Caco-2 (cell line): ENCODE results near the gene RFLNA. TPM values are rescaled to one million over a fixed set of nuclear protein-coding genes. Genes with fewer than 3 reads are reported as not detected.

Experiments
- BruUV-seq: library from RNA; stranded (reverse); fragments of 400-500 nt; replicated peaks from 2 replicates; lab custom pipeline; 2021; lab: Mats Ljungman, UMichigan
- CTCF ChIA-PET: fragments of 300-600 bp; sonication (Branson Sonifier 250); formaldehyde crosslinking; loops from one replicate; lab custom pipeline; 2022; ENCODE audit warnings: antibody characterized with exemption; lab: Charles Lee
- POLR2A ChIA-PET: fragments of 300-600 bp; sonication (Branson Sonifier 250); formaldehyde crosslinking; loops from one replicate; lab custom pipeline; 2022; ENCODE audit warnings: antibody characterized with exemption; lab: Charles Lee
- DNase-seq, 2 experiments: peaks; one replicate each; pipeline versions ENCODE4 v3.0.0 to v3.0.0-alpha.2; 2020 to 2022
- H3K27me3 ChIP-seq: replicated peaks from 2 replicates; pipeline ENCODE4 v1.6.0; 2011; ENCODE audit warnings: low read length; ENCODE audit not compliant: control insufficient read depth, insufficient read depth
- H3K36me3 ChIP-seq: 2 replicates; pipeline ENCODE4 v1.5.1; 2011; ENCODE audit warnings: low read length; ENCODE audit not compliant: control insufficient read depth, insufficient read depth
- H3K4me1 ChIP-seq: fragments of 250-450 bp; sonication (Bioruptor Pico); 2 replicates; pipeline ENCODE4 v1.5.1; 2020; ENCODE audit warnings: mild to moderate bottlenecking
- H3K4me3 ChIP-seq: 2 replicates; pipeline ENCODE4 v1.5.1; 2011; ENCODE audit warnings: low read depth, mild to moderate bottlenecking, control low read depth, low read length
- H3K9me3 ChIP-seq: fragments of 250-450 bp; sonication (Bioruptor Pico); 2 replicates; pipeline ENCODE4 v1.5.1; 2020; ENCODE audit warnings: mild to moderate bottlenecking, moderate library complexity
- H3K27ac Mint-ChIP-seq: one replicate; pipeline ENCODE4 v1.8.0; 2022; ENCODE audit warnings: mixed read lengths; ENCODE audit not compliant: unreplicated experiment
- H3K27me3 Mint-ChIP-seq: one replicate; pipeline ENCODE4 v1.8.0; 2022; ENCODE audit warnings: mixed read lengths; ENCODE audit not compliant: insufficient read depth, unreplicated experiment
- H3K36me3 Mint-ChIP-seq: one replicate; pipeline ENCODE4 v1.8.0; 2022; ENCODE audit warnings: mild to moderate bottlenecking, mixed read lengths; ENCODE audit not compliant: insufficient read depth, unreplicated experiment
- H3K4me1 Mint-ChIP-seq: one replicate; pipeline ENCODE4 v1.8.0; 2022; ENCODE audit warnings: low read depth, mixed read lengths; ENCODE audit not compliant: unreplicated experiment
- H3K4me3 Mint-ChIP-seq: one replicate; pipeline ENCODE4 v1.8.0; 2022; ENCODE audit warnings: mild to moderate bottlenecking, moderate library complexity, mixed read lengths; ENCODE audit not compliant: unreplicated experiment
- H3K9me3 Mint-ChIP-seq: one replicate; pipeline ENCODE4 v1.8.0; 2022; ENCODE audit warnings: mixed read lengths; ENCODE audit not compliant: unreplicated experiment
- intact Hi-C: fragments of 100-400 bp; cut with micrococcal nuclease; formaldehyde crosslinking; loops from one replicate; pipeline ENCODE4 v1.10.0; 2022; ENCODE audit not compliant: unreplicated experiment
- total RNA-seq: library from RNA; stranded (reverse); gene quantifications from 2 replicates; pipeline ENCODE4 v1.2.3, GENCODE V29; 2022
- TF ChIP-seq, protein P1 (sequence below), 2 experiments: fragments of 200-600 bp in 1 of 2; IDR thresholded peaks; 1 replicate in 1 of 2; 2 replicates in 1 of 2; pipeline versions ENCODE4 v1.5.1 to v1.8.0; 2011 to 2022; ENCODE audit warnings: antibody characterized with exemption in 1 of 2, control low read depth in 1 of 2, inconsistent platforms in 1 of 2, low read depth in 1 of 2, low read length in 1 of 2, mild to moderate bottlenecking in 1 of 2, moderate library complexity in 1 of 2; ENCODE audit not compliant: insufficient read depth in 1 of 2, severe bottlenecking in 1 of 2, unreplicated experiment in 1 of 2

The RFLNA gene
- total RNA-seq, 1 experiment from 2014 or later, result 15.4 TPM

DNA sequence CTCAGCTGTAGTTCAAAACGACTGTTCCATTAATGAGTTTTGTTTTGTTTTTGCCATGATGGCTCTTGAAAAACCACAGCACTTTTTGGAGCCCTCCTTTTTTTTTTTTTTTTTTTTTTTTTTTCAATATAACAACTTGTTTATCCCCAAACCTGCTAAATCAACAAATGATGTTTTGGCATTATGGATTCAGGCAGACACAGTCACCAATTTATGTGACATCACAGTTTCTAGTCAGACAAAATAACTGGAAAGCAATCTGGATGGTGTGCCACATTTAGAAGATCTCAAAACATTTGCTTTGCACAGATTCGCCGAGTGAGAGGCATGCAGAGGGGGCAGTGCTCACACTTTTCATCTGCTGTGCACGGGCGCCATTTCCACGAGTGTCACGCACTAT, 7.9 kb upstream of the RFLNA start:
- ChIA-PET POLR2A (no interaction called here), CTCF (interaction anchor here (1.1 kb wide), 1 partner anchor 251 kb away, joined by 3 read pairs; no protein-coding TSS in a partner anchor)
- no peak overlapping the region for H3K27ac Mint-ChIP-seq
- H3K4me3 ChIP-seq, result no peak overlapping the region
- H3K36me3 ChIP-seq, result no peaks in the 10 kb centered on the region
- TF ChIP-seq, protein P1, sequence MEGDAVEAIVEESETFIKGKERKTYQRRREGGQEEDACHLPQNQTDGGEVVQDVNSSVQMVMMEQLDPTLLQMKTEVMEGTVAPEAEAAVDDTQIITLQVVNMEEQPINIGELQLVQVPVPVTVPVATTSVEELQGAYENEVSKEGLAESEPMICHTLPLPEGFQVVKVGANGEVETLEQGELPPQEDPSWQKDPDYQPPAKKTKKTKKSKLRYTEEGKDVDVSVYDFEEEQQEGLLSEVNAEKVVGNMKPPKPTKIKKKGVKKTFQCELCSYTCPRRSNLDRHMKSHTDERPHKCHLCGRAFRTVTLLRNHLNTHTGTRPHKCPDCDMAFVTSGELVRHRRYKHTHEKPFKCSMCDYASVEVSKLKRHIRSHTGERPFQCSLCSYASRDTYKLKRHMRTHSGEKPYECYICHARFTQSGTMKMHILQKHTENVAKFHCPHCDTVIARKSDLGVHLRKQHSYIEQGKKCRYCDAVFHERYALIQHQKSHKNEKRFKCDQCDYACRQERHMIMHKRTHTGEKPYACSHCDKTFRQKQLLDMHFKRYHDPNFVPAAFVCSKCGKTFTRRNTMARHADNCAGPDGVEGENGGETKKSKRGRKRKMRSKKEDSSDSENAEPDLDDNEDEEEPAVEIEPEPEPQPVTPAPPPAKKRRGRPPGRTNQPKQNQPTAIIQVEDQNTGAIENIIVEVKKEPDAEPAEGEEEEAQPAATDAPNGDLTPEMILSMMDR (IDR thresholded peaks at IDR 0.05; ENCODE audit: insufficient read depth in 1 of 2, low read depth in 1 of 2, low read length in 1 of 2, severe bottlenecking in 1 of 2, unreplicated experiment in 1 of 2), result no peak
- BruUV-seq, result no TSS peak
- H3K27me3 Mint-ChIP-seq, result no peaks in the 10 kb centered on the region
- peaks cover 13% of the 10 kb centered on the region for H3K9me3 Mint-ChIP-seq
- no peaks in the 10 kb centered on the region for H3K27me3 ChIP-seq
- no peak overlapping the region for H3K4me3 Mint-ChIP-seq
- no peak for DNase-seq
- peaks cover 10% of the 10 kb centered on the region for H3K4me1 Mint-ChIP-seq
- H3K36me3 Mint-ChIP-seq, result no peaks in the 10 kb centered on the region
- peaks cover 3% of the 10 kb centered on the region; the same call in 1 of the 2 replicates for H3K9me3 ChIP-seq
- no peaks in the 10 kb centered on the region for H3K4me1 ChIP-seq
- intact Hi-C loops, result no loop called here

DNA sequence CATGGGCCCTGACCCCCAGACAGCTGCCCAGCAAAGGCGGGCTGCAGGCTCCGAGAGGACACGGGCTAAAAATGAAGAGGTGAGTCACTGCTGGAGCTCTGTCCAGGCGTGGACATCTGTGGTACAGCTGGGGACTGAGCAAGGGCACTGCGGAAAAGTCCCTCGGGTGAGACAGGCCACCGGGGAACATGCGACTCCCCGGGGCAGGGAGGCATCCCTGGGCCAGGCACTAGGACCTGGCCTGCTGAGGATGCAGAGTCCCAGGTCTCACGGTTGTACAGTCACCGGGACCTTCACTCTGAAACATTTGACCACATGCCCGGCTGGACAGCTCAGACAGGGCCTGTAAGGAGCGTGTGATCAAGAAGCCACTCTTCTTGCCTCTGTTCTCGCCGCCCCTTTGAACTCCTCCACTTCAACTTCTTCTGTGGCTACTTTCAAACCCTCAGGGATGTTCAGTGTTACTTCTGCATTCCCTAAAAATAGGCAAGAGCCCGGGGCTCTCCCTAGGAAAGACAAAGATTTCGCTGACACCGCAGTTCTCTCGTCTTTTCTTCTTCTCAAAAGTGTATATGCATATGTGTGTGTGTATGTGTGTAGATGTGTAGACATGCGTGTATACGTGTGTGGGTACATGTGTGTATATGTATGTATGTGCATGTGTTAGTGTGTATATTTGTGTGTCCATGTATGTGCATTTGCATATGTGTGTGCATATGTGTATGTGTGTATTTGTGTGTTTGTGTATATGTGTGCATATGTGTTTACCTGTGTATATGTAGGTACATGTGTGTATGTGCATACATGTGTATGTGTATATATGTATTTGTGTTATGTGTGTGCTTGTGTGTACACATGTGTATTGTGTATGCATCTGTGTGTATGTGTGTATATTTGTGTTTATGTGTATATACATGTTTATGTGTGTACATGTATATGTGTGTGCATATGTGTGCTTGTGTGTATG, 5.0 kb upstream of the RFLNA start:
- Histone ChIP-seq H3K4me1 (peaks cover 21% of the 10 kb centered on the region), H3K9me3 (peaks cover under 1% of the 10 kb centered on the region; the same call in 1 of the 2 replicates), H3K36me3 (no peaks in the 10 kb centered on the region), H3K27me3 (no peaks in the 10 kb centered on the region), H3K4me3 (no peak overlapping the region)
- DNase-seq, result no peak
- Mint-ChIP-seq H3K4me3 (no peak overlapping the region), H3K27me3 (no peaks in the 10 kb centered on the region), H3K4me1 (peaks cover 28% of the 10 kb centered on the region), H3K9me3 (peaks cover 10% of the 10 kb centered on the region), H3K27ac (no peak overlapping the region), H3K36me3 (no peaks in the 10 kb centered on the region)
- no TSS peak for BruUV-seq
- TF ChIP-seq, protein P1 (IDR thresholded peaks at IDR 0.05; ENCODE audit: insufficient read depth in 1 of 2, low read depth in 1 of 2, low read length in 1 of 2, severe bottlenecking in 1 of 2, unreplicated experiment in 1 of 2), result no peak
- POLR2A ChIA-PET, result no interaction called here
- intact Hi-C loops, result no loop called here
- CTCF ChIA-PET, result no interaction called here

DNA sequence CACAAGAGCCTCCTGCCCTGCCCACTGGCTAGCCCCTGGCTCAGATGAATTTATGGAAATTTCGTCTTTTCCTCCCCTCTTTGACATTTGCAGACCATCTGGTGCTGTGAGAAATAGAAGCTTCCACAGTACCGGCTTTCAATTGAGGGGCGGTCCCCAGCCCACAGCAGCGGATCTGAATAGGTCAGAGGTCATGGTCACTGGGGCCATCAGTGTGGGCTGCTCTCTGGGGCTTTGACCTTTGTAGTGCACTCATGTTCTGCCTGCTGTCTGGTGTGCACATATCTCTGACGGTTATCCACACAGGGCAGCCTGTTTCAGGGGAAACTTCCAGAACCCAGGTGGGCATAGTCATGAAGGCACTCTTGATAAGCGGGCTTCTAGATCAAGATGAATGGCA, 2.5 kb upstream of the RFLNA start:
- Histone ChIP-seq H3K9me3 (no peaks in the 10 kb centered on the region), H3K4me1 (peaks cover 30% of the 10 kb centered on the region), H3K27me3 (no peaks in the 10 kb centered on the region), H3K36me3 (no peaks in the 10 kb centered on the region), H3K4me3 (no peak overlapping the region)
- Mint-ChIP-seq H3K27me3 (no peaks in the 10 kb centered on the region), H3K9me3 (no peaks in the 10 kb centered on the region), H3K4me1 (peaks cover 28% of the 10 kb centered on the region), H3K4me3 (no peak overlapping the region), H3K27ac (no peak overlapping the region), H3K36me3 (no peaks in the 10 kb centered on the region)
- intact Hi-C loops, result no loop called here
- no peak for DNase-seq
- TF ChIP-seq, protein P1 (IDR thresholded peaks at IDR 0.05; ENCODE audit: insufficient read depth in 1 of 2, low read depth in 1 of 2, low read length in 1 of 2, severe bottlenecking in 1 of 2, unreplicated experiment in 1 of 2), result no peak
- ChIA-PET POLR2A (no interaction called here), CTCF (no interaction called here)
- BruUV-seq, result no TSS peak
